ENCODE measurements around the gene RPL13A. TPM values are rescaled to one million over a fixed set of nuclear protein-coding genes. Genes with fewer than 3 reads are reported as not detected.
"Not testable (repeated sequence)": the region's sequence is repeated elsewhere in the genome, so short reads cannot be mapped to it uniquely, and the experiment has no call there.

The RPL13A gene
- total and polyA plus RNA-seq, 9 donors = 3,682 to 9,736 (median 6,664) TPM

DNA sequence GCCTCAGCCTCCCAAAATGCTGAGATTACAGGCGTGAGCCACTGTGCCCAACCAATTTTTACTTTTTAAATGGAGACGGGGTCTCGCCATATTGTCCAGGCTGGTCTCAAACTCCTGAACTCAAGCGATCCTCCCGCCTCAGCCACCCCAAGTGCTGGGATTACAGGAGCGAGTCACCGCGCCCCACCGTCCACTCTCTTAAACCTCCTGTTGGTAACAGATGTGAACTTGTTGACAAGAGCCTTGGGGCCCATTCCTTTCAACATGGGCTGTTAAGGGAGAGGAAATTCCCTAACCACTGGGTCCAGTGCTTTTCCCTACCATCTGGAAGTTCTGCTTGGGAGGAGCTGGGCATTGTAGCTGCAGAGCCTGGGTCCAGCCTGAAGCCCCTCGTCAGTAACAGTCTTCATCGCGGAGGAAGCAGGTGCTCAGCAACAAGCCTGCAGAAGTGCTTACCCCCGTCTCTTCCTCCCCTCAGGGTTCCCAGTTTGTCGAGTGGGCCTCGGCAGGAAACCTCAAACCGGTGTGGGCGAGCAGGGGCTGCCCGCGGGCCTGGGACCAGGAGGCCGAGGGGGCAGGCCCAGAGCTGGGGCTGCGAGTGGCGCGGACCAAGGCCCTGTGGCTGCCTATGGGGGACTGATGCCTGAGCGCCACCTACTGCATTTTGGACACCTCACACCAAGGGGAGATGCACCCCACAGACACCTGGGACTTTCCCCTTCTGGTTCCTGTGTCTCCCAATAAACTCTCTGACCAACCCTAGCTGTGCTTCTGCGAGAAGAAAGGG, 17.4 kb upstream of the RPL13A start:
- no peak for DNase-seq
- TF ChIP-seq POLR2A (IDR thresholded peaks at IDR 0.05) (no peak), EP300 (IDR thresholded peaks at IDR 0.05) (no peak)
- TF ChIP-seq, protein P1, sequence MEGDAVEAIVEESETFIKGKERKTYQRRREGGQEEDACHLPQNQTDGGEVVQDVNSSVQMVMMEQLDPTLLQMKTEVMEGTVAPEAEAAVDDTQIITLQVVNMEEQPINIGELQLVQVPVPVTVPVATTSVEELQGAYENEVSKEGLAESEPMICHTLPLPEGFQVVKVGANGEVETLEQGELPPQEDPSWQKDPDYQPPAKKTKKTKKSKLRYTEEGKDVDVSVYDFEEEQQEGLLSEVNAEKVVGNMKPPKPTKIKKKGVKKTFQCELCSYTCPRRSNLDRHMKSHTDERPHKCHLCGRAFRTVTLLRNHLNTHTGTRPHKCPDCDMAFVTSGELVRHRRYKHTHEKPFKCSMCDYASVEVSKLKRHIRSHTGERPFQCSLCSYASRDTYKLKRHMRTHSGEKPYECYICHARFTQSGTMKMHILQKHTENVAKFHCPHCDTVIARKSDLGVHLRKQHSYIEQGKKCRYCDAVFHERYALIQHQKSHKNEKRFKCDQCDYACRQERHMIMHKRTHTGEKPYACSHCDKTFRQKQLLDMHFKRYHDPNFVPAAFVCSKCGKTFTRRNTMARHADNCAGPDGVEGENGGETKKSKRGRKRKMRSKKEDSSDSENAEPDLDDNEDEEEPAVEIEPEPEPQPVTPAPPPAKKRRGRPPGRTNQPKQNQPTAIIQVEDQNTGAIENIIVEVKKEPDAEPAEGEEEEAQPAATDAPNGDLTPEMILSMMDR (IDR thresholded peaks at IDR 0.05) = no peak
- Histone ChIP-seq H3K4me1 (ENCODE audit: insufficient read depth) (peaks cover 5% of the 10 kb centered on the region), H3K27me3 (no peaks in the 10 kb centered on the region), H3K4me3 (no peak overlapping the region), H3K9me3 (no peaks in the 10 kb centered on the region), H3K27ac (no peak overlapping the region), H3K36me3 (no peaks in the 10 kb centered on the region)
- intact Hi-C loops (cut with DNase I) = loop anchor here in 1 of 4 donors (10.0 kb wide), 1 partner anchor 215 kb away; the partner anchor contains the start of gene ADM5
- WGBS, 3 donors = 88 to 94% (median 91%) methylated on average over 25 of the region's 25 CpGs

- intact Hi-C loops (cut with DNase I) = loop anchor here in 1 of 4 donors (10.0 kb wide), 1 partner anchor 214 kb away; the partner anchor contains the start of gene ADM5
- H3K9me3 ChIP-seq = no peaks in the 10 kb centered on the region
- H3K27ac ChIP-seq = no peak overlapping the region
- 80 to 86% (median 84%) methylated on average over 8 of the region's 8 CpGs for WGBS, 3 donors
- DNase-seq = no peak
- no peaks in the 10 kb centered on the region for H3K36me3 ChIP-seq
- H3K4me3 ChIP-seq = no peak overlapping the region
- peaks cover 5% of the 10 kb centered on the region for H3K4me1 ChIP-seq (ENCODE audit: insufficient read depth)
- no peaks in the 10 kb centered on the region for H3K27me3 ChIP-seq
- TF ChIP-seq POLR2A (IDR thresholded peaks at IDR 0.05) (no peak), EP300 (IDR thresholded peaks at IDR 0.05) (no peak)
Observed at GRCh38 chr19:49470615-49470978, 16.8 kb upstream of the RPL13A start.

DNA sequence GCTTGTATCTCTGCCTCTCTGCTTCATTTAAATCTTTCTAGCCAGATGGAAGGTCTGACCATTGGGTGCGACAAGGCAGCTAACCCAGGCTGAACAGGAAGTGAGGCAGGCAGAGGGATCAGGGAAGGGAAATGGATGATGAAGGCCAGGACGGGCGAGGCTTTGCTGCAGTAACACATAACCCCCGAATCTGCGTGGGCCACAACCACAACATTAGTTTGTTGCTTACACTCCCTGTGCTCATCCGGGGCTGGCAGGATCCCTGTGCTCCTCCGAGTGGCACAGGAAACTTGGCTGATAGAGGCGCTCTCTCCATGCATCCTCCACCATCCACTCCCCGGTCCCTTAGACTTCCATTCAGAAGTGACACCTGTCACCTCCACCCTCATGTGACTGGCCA, 14.5 kb upstream of the RPL13A start:
- 65 to 72% (median 71%) methylated on average over 9 of the region's 9 CpGs for WGBS, 3 donors
- DNase-seq = no peak
- intact Hi-C loops (cut with DNase I) = loop anchor here in 1 of 4 donors (10.0 kb wide), 1 partner anchor 212 kb away; the partner anchor contains the start of gene ADM5
- Histone ChIP-seq H3K36me3 (no peaks in the 10 kb centered on the region), H3K9me3 (no peaks in the 10 kb centered on the region), H3K4me3 (no peak overlapping the region), H3K27ac (no peak overlapping the region), H3K27me3 (no peaks in the 10 kb centered on the region), H3K4me1 (ENCODE audit: insufficient read depth) (peaks cover 5% of the 10 kb centered on the region)
- TF ChIP-seq POLR2A (IDR thresholded peaks at IDR 0.05) (no peak), EP300 (IDR thresholded peaks at IDR 0.05) (no peak)
- TF ChIP-seq, protein P1 (IDR thresholded peaks at IDR 0.05) = no peak

DNA sequence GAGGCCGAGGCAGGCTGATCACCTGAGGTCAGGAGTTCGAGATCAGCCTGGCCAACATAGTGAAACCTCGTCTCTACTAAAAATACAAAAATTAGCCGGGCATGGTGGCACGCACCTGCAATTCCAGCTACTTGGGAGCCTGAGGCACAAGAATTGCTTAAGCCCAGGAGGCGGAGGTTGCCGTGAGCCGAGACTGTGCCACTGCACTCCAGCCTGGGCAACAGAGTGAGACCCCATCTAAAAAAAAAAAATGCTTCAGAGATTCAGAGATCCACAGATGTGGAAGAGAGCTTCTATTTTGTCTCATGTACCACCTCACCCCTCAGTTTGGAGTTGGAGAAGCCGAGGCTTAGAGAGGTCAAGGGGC, 13.9 kb upstream of the RPL13A start:
- H3K4me3 ChIP-seq = peak overlapping the region; percentile 76
- DNase-seq; H3K4me1 ChIP-seq (ENCODE audit: insufficient read depth); H3K27me3 ChIP-seq; H3K36me3 ChIP-seq; H3K9me3 ChIP-seq; H3K27ac ChIP-seq: not testable (repeated sequence)
- WGBS, 3 donors = 56 to 68% (median 59%) methylated on average over 9 of the region's 9 CpGs
- intact Hi-C loops (cut with DNase I) = loop anchor here in 1 of 4 donors (10.0 kb wide), 1 partner anchor 211 kb away; the partner anchor contains the start of gene ADM5

DNA sequence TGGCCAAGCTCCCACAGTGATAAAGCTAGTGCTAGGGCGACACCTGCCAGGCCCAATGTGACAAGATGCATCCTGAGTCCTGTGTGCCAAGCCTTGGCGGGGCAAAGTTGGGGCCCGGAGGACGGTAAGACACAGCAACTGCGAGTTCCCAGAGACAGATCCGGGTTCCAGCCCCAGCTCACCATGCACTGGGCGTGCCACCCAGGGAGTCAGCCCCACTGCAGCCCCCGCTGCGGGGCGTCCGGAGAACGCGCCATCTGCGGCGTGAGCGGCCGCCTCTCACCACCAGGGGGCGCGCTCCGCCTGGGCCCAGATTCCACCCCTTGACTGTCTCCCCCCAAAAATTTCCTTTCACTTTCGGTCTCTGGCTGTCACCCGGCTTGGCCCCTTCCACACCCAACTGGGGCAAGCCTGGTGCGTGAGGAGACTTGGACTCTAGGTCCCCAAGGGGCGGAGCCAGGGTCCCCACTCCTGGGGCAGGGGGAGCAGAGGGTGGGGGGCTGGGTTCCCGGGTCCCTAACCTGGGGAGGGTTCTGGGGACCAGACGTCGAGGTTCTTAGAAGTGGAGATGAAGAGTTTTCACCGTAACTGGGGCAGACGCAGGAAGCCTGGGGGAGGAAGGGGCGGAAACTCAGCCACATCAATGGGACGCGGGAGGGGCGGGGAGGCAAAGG, 13.4 kb upstream of the RPL13A start, which contains the start of gene FLT3LG:
FLT3LG (plus strand) TSS at position 348 of the 674 bp plus-strand sequence. CDS start 425 bp downstream, outside the sequence.
- no peaks in the 10 kb centered on the region for H3K36me3 ChIP-seq
- peak within 1 kb of the TSS; percentile 76 for H3K4me3 ChIP-seq
- TF ChIP-seq, protein P1 (IDR thresholded peaks at IDR 0.05) = peak; percentile 97 to 100 (median 97)
- TF ChIP-seq POLR2A (IDR thresholded peaks at IDR 0.05) (no peak), EP300 (IDR thresholded peaks at IDR 0.05) (no peak)
- intact Hi-C loops (cut with DNase I) = loop anchor here in 1 of 4 donors (10.0 kb wide), 1 partner anchor 211 kb away; the partner anchor contains the start of gene ADM5
- DNase-seq = peak; percentile 77 to 89 (median 83)
- H3K27ac ChIP-seq = peak within 1 kb of the TSS in 1 of 2 donors; percentile 63
- H3K9me3 ChIP-seq = no peaks in the 10 kb centered on the region
- peaks cover 5% of the 10 kb centered on the region for H3K4me1 ChIP-seq (ENCODE audit: insufficient read depth)
- 1% methylated on average over 33 of the region's 33 CpGs for WGBS, 3 donors
- no peaks in the 10 kb centered on the region for H3K27me3 ChIP-seq

Data from ovary (tissue), 9 donors.